MM.1S (cell line): ENCODE measurements around the gene TCERG1L.

Source experiments
- EZH2 ChIP-seq: fragments of 300-600 bp; sonication (generic); optimal IDR thresholded peaks from 2 replicates; pipeline ENCODE3; 2017; ENCODE audit warnings: low read depth, mild to moderate bottlenecking, antibody characterized with exemption, low read length, mixed read lengths
- TF ChIP-seq, protein P1 (sequence below): fragments of 300-600 bp; sonication (generic); IDR thresholded peaks from 2 replicates; pipeline ENCODE4 v1.5.1; 2016; ENCODE audit warnings: antibody characterized with exemption, low read length, mixed read lengths

DNA sequence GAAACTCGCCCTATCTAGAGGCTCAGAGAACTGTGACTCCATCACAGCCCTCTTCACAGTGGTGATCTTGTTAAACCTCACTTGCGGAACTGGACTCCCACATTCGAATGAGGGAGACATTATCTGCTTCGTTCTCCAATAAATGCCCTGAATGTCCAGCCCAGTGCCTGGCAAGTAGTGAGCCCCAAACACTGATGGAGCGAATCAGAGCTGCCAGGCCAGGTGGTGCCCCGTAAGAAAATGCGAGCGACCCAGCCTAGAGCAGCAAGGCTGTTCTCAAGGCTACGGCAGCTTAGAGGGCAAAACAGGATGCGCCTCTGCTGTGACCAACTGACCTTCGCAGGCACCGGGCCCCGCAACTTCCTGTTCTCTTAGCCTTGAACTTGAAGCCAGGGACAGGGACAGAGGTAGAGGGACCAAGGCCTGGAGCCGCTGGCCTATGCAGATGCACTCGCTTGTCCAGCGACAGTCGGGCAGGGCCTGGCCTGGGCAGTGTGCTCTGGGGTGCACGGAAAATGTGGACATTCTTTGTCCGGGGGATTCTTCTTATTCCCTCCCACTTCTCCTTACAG is 217.6 kb downstream of the TCERG1L start:
- TF ChIP-seq, protein P1, sequence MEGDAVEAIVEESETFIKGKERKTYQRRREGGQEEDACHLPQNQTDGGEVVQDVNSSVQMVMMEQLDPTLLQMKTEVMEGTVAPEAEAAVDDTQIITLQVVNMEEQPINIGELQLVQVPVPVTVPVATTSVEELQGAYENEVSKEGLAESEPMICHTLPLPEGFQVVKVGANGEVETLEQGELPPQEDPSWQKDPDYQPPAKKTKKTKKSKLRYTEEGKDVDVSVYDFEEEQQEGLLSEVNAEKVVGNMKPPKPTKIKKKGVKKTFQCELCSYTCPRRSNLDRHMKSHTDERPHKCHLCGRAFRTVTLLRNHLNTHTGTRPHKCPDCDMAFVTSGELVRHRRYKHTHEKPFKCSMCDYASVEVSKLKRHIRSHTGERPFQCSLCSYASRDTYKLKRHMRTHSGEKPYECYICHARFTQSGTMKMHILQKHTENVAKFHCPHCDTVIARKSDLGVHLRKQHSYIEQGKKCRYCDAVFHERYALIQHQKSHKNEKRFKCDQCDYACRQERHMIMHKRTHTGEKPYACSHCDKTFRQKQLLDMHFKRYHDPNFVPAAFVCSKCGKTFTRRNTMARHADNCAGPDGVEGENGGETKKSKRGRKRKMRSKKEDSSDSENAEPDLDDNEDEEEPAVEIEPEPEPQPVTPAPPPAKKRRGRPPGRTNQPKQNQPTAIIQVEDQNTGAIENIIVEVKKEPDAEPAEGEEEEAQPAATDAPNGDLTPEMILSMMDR = no peak
- TF ChIP-seq EZH2 = no peak
